CD4-positive, CD25-positive, alpha-beta regulatory T cell (primary cell): ENCODE results near the gene BLID. TPM values are rescaled to one million over a fixed set of nuclear protein-coding genes. Genes with fewer than 3 reads are reported as not detected.

Experiments used
- ATAC-seq, 2 donors: fragments of 150-1000 bp; cut with Tn5 transposase; one replicate each; pipeline ENCODE4 v1.10.0; 2021; ENCODE audit warnings: low read depth in 2 of 2, moderate number of reproducible peaks in 2 of 2, moderate library complexity in 1 of 2
- DNase-seq, 3 donors: peaks; one replicate each; pipeline versions ENCODE4 v3.0.0 to v3.0.0-alpha.2; 2012 to 2022; ENCODE audit warnings: mixed read lengths in 1 of 3
- H3K27ac ChIP-seq: one replicate; pipeline ENCODE4 v1.7.0; 2013; ENCODE audit warnings: mild to moderate bottlenecking, low read length; ENCODE audit not compliant: insufficient read depth, poor library complexity, severe bottlenecking
- H3K27me3 ChIP-seq: one replicate; pipeline ENCODE4 v1.7.0; 2013; ENCODE audit warnings: low read length; ENCODE audit not compliant: control insufficient read depth, insufficient read depth
- H3K36me3 ChIP-seq: one replicate; pipeline ENCODE4 v1.7.0; 2013; ENCODE audit warnings: mild to moderate bottlenecking, low read length, moderate library complexity; ENCODE audit not compliant: control insufficient read depth, insufficient read depth
- H3K4me1 ChIP-seq: 2 replicates; pipeline ENCODE4 v1.7.0; 2013; ENCODE audit warnings: mild to moderate bottlenecking, low read length; ENCODE audit not compliant: insufficient read depth, control insufficient read depth, poor library complexity, severe bottlenecking
- H3K4me3 ChIP-seq: one replicate; pipeline ENCODE4 v1.7.0; 2013; ENCODE audit warnings: low read depth, mild to moderate bottlenecking, low read length, moderate library complexity
- H3K9me3 ChIP-seq, 2 experiments: 1 replicate in 1 of 2; 2 replicates in 1 of 2; pipeline ENCODE4 v1.7.0; 2013; ENCODE audit warnings: low read length in 2 of 2, mild to moderate bottlenecking in 1 of 2, moderate library complexity in 1 of 2; ENCODE audit not compliant: control insufficient read depth in 2 of 2
- H3K27ac Mint-ChIP-seq, 3 donors: one replicate each; pipeline ENCODE4 v1.8.0; 2020 to 2022; ENCODE audit warnings: mild to moderate bottlenecking in 3 of 3, mixed read lengths in 3 of 3, moderate library complexity in 2 of 3
- H3K27me3 Mint-ChIP-seq: one replicate; pipeline ENCODE4 v1.8.0; 2022; ENCODE audit warnings: mild to moderate bottlenecking, mixed read lengths
- H3K36me3 Mint-ChIP-seq: one replicate; pipeline ENCODE4 v1.8.0; 2020; ENCODE audit warnings: mixed read lengths
- H3K4me1 Mint-ChIP-seq, 4 donors: one replicate each; pipeline ENCODE4 v1.8.0; 2020 to 2022; ENCODE audit warnings: mixed read lengths in 4 of 4, mild to moderate bottlenecking in 1 of 4
- H3K4me3 Mint-ChIP-seq, 4 donors: one replicate each; pipeline ENCODE4 v1.8.0; 2020 to 2022; ENCODE audit warnings: mild to moderate bottlenecking in 4 of 4, mixed read lengths in 4 of 4, moderate library complexity in 3 of 4
- H3K9me3 Mint-ChIP-seq, 7 donors: one replicate each; pipeline ENCODE4 v1.8.0; 2020 to 2022; ENCODE audit warnings: mixed read lengths in 7 of 7, mild to moderate bottlenecking in 3 of 7, moderate library complexity in 2 of 7
- polyA plus RNA-seq, 4 donors: library from polyadenylated mRNA; unstranded; fragments of 300-500 nt; fragmentation: Illumina TruSeq; gene quantifications; one replicate each; pipeline ENCODE4 v1.2.3, GENCODE V29; 2021
- total RNA-seq: library from RNA; stranded (reverse); gene quantifications from one replicate; pipeline ENCODE4 v1.2.3, GENCODE V29; 2022

The BLID gene
- total and polyA plus RNA-seq, 5 donors from 2014 or later: not detected

- no peaks in the 10 kb centered on the region for H3K36me3 Mint-ChIP-seq
- peaks cover 0 to 2% (median 0%) of the 10 kb centered on the region in 7 donors for H3K9me3 Mint-ChIP-seq
- peaks cover 4% of the 10 kb centered on the region for H3K27me3 Mint-ChIP-seq
- no peak overlapping the region for H3K27ac Mint-ChIP-seq
- no peaks in the 10 kb centered on the region for H3K36me3 ChIP-seq
- no peaks in the 10 kb centered on the region for H3K9me3 ChIP-seq
- DNase-seq (no peak), ATAC-seq (no peak)
- no peaks in the 10 kb centered on the region for H3K4me1 Mint-ChIP-seq
- no peaks in the 10 kb centered on the region for H3K4me1 ChIP-seq
- H3K27ac ChIP-seq: no peak overlapping the region
- H3K4me3 Mint-ChIP-seq: no peak overlapping the region
- H3K4me3 ChIP-seq: no peak overlapping the region
- H3K27me3 ChIP-seq: no peaks in the 10 kb centered on the region
Observed at GRCh38 chr11:122149202-122149601, 33.2 kb upstream of the BLID start.

- Mint-ChIP-seq H3K27me3 (peaks cover under 1% of the 10 kb centered on the region), H3K4me3 (no peak overlapping the region), H3K36me3 (no peaks in the 10 kb centered on the region), H3K4me1 (no peaks in the 10 kb centered on the region), H3K27ac (no peak overlapping the region), H3K9me3 (peaks cover 0 to 2% (median 0%) of the 10 kb centered on the region in 7 donors)
- Histone ChIP-seq H3K36me3 (no peaks in the 10 kb centered on the region), H3K27me3 (no peaks in the 10 kb centered on the region), H3K9me3 (no peaks in the 10 kb centered on the region), H3K27ac (no peak overlapping the region), H3K4me1 (no peaks in the 10 kb centered on the region), H3K4me3 (no peak overlapping the region)
- ATAC-seq (no peak), DNase-seq (no peak)
Observed at GRCh38 chr11:122146475-122146874, 30.5 kb upstream of the BLID start.

- Mint-ChIP-seq H3K27me3 (no peaks in the 10 kb centered on the region), H3K27ac (no peak overlapping the region), H3K36me3 (no peaks in the 10 kb centered on the region), H3K4me3 (no peak overlapping the region), H3K4me1 (no peaks in the 10 kb centered on the region), H3K9me3 (peaks cover 0 to 2% (median 0%) of the 10 kb centered on the region in 7 donors)
- Histone ChIP-seq H3K36me3 (no peaks in the 10 kb centered on the region), H3K9me3 (no peaks in the 10 kb centered on the region), H3K4me3 (no peak overlapping the region), H3K4me1 (no peaks in the 10 kb centered on the region), H3K27me3 (no peaks in the 10 kb centered on the region), H3K27ac (no peak overlapping the region)
- ATAC-seq: no peak
- no peak for DNase-seq
Observed at GRCh38 chr11:122145715-122146274, 29.8 kb upstream of the BLID start.

GRCh38 chr11:122144752-122145151 is 28.7 kb upstream of the BLID start:
- Mint-ChIP-seq H3K27me3 (no peaks in the 10 kb centered on the region), H3K4me1 (no peaks in the 10 kb centered on the region), H3K36me3 (no peaks in the 10 kb centered on the region), H3K9me3 (peaks cover 0 to 2% (median 0%) of the 10 kb centered on the region in 7 donors), H3K27ac (no peak overlapping the region), H3K4me3 (no peak overlapping the region)
- DNase-seq: no peak
- Histone ChIP-seq H3K36me3 (no peaks in the 10 kb centered on the region), H3K27me3 (no peaks in the 10 kb centered on the region), H3K9me3 (no peaks in the 10 kb centered on the region), H3K4me3 (no peak overlapping the region), H3K27ac (no peak overlapping the region), H3K4me1 (no peaks in the 10 kb centered on the region)
- no peak for ATAC-seq

GRCh38 chr11:122141725-122142124 is 25.7 kb upstream of the BLID start:
- H3K36me3 ChIP-seq: no peaks in the 10 kb centered on the region
- no peaks in the 10 kb centered on the region for H3K4me1 Mint-ChIP-seq

GRCh38 chr11:122140500-122140899 is 24.5 kb upstream of the BLID start:
- Histone ChIP-seq H3K27ac (no peak overlapping the region), H3K4me3 (no peak overlapping the region), H3K9me3 (no peaks in the 10 kb centered on the region), H3K36me3 (no peaks in the 10 kb centered on the region), H3K27me3 (no peaks in the 10 kb centered on the region), H3K4me1 (no peaks in the 10 kb centered on the region)
- no peak overlapping the region for H3K4me3 Mint-ChIP-seq
- H3K27me3 Mint-ChIP-seq: no peaks in the 10 kb centered on the region
- ATAC-seq (no peak), DNase-seq (no peak)
- no peaks in the 10 kb centered on the region for H3K4me1 Mint-ChIP-seq
- peaks cover 0 to 3% (median 0%) of the 10 kb centered on the region in 7 donors for H3K9me3 Mint-ChIP-seq
- no peak overlapping the region for H3K27ac Mint-ChIP-seq
- H3K36me3 Mint-ChIP-seq: no peaks in the 10 kb centered on the region

More at GRCh38 chr11:122141725-122142124, 25.7 kb upstream of the BLID start:
- Mint-ChIP-seq H3K9me3 (peaks cover 0 to 3% (median 0%) of the 10 kb centered on the region in 7 donors), H3K27me3 (no peaks in the 10 kb centered on the region), H3K27ac (peak overlapping the region in 1 of 3 donors; percentile 3), H3K36me3 (no peaks in the 10 kb centered on the region), H3K4me3 (no peak overlapping the region)
- Histone ChIP-seq H3K4me1 (no peaks in the 10 kb centered on the region), H3K27me3 (no peaks in the 10 kb centered on the region), H3K9me3 (no peaks in the 10 kb centered on the region), H3K4me3 (no peak overlapping the region), H3K27ac (no peak overlapping the region)
- no peak for DNase-seq
- no peak for ATAC-seq

GRCh38 chr11:122139595-122139866 is 23.5 kb upstream of the BLID start:
- no peak overlapping the region for H3K27ac Mint-ChIP-seq
- peaks cover 0 to 3% (median 0%) of the 10 kb centered on the region in 7 donors for H3K9me3 Mint-ChIP-seq
- no peak for ATAC-seq
- DNase-seq: no peak
- no peaks in the 10 kb centered on the region for H3K36me3 Mint-ChIP-seq
- no peak overlapping the region for H3K4me3 Mint-ChIP-seq
- Histone ChIP-seq H3K36me3 (no peaks in the 10 kb centered on the region), H3K27me3 (no peaks in the 10 kb centered on the region), H3K27ac (no peak overlapping the region), H3K9me3 (no peaks in the 10 kb centered on the region), H3K4me3 (no peak overlapping the region), H3K4me1 (no peaks in the 10 kb centered on the region)
- H3K4me1 Mint-ChIP-seq: no peaks in the 10 kb centered on the region
- H3K27me3 Mint-ChIP-seq: no peaks in the 10 kb centered on the region

- no peak overlapping the region for H3K27ac ChIP-seq
- no peaks in the 10 kb centered on the region for H3K36me3 Mint-ChIP-seq
- H3K27me3 Mint-ChIP-seq: no peaks in the 10 kb centered on the region
- no peaks in the 10 kb centered on the region for H3K9me3 ChIP-seq
- H3K4me3 ChIP-seq: no peak overlapping the region
- DNase-seq (no peak), ATAC-seq (no peak)
- H3K9me3 Mint-ChIP-seq: peaks cover 0 to 3% (median 0%) of the 10 kb centered on the region in 7 donors
- H3K27me3 ChIP-seq: no peaks in the 10 kb centered on the region
- H3K27ac Mint-ChIP-seq: no peak overlapping the region
- H3K4me1 Mint-ChIP-seq: no peaks in the 10 kb centered on the region
- H3K4me1 ChIP-seq: no peaks in the 10 kb centered on the region
- H3K36me3 ChIP-seq: no peaks in the 10 kb centered on the region
- no peak overlapping the region for H3K4me3 Mint-ChIP-seq
Observed at GRCh38 chr11:122138744-122139594, 23.0 kb upstream of the BLID start.
